CD4-positive, alpha-beta T cell treated with Interferon alpha-2 for 1 hour (primary cell): ENCODE results near the gene TIMP1.

ENCODE experiments used
- DNase-seq, 2 donors: peaks; one replicate each; pipeline ENCODE4 v3.0.0-alpha.2; 2020 to 2022

TIMP1 gene

DNA sequence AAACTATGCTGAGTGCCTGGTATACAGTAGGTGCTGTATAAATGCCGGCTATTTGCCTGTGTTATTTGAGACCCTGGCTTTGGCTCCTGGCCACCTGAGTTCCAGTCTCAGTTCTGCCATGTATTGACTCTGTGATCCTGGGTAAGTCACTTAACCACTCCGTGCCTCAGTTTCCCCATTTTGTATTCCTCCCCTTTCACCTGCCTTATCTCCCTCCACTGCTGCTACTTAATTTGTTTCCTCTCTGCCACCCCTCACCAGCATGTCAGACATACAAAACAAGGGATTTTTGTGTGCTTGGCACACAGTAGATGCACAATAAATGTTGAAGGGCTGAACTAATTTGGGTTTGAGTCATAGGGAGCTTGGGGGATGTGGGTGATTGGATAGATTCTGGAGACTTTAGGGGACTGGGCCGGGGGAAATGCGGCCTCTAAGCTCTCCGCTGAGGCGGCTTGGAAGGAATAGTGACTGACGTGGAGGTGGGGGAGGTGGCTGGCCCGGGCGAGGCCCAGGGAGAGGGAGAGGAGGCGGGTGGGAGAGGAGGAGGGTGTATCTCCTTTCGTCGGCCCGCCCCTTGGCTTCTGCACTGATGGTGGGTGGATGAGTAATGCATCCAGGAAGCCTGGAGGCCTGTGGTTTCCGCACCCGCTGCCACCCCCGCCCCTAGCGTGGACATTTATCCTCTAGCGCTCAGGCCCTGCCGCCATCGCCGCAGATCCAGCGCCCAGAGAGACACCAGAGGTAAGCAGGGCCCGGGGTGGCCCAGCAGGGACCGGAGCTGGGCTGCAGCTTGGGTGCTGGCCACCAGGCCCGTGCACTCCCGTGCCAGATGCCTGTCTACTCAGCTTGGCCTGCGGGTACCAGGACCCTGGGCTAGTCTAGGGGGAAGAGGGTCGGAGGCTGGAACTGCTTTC lies at the start of gene TIMP1:
Gene TIMP1 (plus strand): TSS at position 706 of the 917 bp plus-strand sequence. CDS start 980 bp downstream, outside the sequence.
- peak; percentile 82 for DNase-seq

DNA sequence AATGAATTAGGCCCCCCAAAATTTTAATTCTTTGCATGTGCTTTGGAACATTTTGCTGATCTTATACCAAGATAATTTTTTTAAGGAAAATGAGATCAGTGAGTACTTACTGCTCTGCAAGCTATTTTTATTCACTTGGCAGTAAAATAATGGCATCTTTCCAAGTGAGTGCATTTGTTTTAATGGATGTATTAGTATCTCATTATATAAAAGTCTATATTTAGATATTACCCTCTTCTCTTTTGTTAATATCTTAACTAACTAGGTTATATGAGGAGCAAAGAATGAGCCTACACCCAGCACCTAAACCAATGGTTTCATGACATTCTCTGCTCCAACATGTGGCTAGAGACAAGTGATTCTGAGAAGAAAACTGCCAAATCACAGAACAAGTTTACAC lies 42.4 kb upstream of the TIMP1 start:
- DNase-seq, result no peak

DNA sequence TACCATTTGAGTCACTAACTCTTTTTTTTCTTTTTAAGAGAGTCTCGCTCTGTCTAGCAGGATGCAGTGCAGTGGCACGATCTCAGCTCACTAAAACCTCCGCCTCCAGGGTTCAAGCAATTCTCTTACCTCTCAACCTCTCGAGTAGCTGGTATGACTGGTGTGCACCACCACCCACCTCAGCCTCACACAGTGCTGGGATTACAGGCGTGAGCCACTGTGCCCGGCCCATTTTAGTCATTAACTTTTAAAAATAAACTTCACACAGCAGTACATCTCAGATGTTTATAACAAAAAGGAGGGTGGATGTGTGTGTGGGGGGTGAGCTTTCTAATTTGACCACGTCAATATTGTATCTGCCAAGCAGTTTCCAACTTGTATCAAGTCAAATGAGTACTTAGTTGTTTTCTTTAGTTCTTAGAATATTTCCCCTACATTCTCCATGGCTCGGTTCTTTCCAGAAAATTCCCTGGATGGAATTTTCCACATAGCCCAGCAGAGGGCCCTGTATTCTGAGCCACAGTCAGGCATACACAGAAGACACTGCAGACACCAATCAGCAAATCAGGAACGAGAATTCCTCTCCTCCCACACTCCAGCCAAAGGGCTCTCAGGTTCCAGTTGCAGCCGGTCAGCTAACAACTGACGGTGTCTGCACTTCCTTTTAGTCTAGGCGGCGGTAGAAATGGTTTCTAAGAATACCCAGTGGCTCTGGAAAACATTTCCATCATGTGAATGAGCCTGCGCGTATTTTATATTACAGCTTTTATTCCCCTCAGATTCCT lies 41.3 kb upstream of the TIMP1 start:
- DNase-seq, result peak in 1 of 2 donors; percentile 16

DNA sequence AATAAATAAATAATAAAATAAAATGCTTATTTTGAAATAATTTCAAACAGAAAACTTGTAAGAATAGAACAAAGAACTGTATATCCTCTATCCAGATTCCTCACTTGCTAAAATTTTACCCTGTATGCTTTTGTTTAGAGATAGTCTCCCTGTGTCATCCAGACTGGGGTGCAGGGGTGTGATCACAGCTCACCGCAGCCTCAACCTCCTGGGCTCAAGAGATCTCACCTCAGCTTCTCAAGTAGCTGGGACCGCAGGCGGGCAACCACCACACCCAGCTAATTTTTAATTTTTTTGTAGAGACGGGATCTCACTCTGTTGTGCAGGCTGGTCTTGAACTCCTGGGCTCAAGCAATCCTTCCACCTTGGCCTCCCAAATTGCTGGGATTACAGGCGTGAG lies 38.7 kb upstream of the TIMP1 start:
- DNase-seq, result no peak

DNA sequence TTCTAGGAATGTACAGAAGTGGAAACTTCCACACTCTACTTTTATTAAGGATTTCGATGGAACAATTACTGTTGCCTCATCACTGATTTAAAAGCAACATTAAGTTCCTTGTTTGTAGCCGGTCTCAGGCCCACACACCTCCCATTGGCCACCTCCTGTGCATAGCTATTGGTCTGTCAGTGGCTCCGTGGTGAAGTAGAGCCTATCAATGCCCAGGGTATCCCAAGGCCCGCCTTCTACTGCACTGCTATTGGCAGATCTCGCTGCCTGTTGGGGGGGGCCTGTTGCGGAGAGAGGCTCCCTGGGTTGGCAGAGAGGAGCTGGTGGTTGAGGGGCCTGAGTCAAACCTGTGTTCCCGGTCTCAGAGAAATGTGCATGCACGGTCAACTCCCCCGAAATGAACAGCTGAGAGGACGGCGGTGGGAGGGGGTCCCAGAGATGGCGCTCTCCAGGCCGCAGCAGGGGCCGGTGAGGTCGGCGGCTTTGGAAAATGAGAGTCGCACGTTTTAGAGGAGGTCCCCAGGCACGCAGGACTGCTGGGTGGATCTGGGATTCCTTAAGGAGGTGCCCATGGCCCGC lies 26.1 kb upstream of the TIMP1 start:
- peak; percentile 88 to 90 for DNase-seq

DNA sequence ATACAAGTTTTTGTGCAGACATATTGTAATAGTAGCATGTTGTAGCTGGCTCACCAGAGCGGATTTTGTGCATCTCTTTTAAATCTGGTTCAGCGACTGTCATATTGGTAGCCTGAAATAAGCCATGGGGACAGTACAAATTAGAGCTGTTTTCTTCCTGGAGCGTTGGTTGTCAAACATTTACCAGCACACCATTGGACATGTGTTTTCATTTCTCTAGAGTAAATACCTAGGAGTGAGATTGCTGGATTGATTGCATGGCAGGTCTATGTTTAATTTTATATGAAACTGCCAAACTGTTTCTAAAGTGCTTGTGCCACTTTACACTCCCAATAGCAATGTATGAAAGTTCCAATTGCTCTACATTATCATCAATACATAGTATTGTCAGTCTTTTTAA lies 23.8 kb upstream of the TIMP1 start:
- DNase-seq, result no peak

DNA sequence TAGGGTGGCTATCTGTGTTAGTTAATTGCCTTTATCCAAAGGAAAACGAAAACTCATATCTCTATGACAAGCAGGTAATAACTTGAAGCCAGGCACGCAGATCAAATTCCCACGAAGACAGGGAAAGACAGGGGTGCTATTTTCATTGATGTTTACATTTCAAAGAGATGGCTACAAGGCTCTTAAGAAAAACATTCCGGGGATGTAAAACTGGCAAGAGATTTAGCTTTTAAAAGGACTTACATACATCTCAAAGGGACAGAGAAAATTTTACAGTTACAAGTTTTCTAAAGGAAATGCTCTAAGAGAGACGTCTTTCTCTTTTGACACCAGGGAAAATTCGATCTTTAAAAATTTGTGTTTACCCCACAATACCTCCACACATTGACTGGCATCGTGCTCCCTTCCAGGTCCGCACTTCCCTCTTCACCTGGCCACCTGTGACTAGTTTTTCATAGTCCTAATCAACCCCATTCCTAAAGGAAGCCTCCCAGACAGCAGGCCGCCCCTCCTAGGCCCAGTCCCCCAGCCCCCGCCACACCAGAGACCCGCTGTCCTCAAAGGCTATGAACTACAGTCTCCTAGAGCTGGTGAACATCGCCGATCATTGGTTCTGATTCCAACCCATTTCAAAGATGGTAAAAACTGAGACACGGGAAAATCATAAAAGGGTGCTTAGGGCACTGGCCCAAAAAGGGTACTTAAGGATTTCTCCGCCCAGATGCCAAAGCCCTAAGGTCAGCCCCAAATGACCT lies 21.9 kb upstream of the TIMP1 start:
- DNase-seq, result no peak

DNA sequence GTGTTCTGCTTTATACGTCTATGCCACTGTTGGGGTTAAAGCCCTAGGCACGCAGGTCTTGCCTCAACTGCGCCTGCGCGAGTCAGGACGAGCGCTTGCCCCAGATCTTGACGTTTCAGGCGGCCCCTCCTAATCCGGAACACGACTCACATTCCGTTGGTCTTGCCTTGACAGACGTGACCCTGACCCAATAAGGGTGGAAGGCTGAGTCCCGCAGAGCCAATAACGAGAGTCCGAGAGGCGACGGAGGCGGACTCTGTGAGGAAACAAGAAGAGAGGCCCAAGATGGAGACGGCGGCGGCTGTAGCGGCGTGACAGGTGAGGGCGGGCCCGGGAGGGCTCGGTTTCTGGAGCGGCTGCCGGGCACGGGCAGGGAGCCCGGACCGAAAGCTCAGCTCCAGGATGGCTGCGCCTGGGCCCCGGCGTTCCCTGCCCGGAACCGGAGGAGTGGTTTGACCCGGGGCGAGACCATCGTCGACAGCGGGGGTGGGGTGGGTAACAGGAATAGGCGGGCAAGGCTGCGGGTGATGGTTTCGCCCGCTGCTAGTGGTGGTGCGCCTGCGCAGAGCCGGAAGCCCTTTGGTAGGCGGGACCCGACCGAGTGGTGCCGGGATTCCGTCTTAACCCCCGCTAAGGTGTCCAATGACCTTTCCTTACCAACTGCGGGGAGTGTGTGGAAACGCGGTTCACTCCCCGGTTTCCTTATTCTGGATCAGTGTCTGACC lies 21.1 kb upstream of the TIMP1 start, which contains the start of gene ARAF:
Gene ARAF (plus strand): TSS at position 272 of the 725 bp plus-strand sequence. CDS start 1,763 bp downstream, outside the sequence.
- peak; percentile 98 for DNase-seq

DNA sequence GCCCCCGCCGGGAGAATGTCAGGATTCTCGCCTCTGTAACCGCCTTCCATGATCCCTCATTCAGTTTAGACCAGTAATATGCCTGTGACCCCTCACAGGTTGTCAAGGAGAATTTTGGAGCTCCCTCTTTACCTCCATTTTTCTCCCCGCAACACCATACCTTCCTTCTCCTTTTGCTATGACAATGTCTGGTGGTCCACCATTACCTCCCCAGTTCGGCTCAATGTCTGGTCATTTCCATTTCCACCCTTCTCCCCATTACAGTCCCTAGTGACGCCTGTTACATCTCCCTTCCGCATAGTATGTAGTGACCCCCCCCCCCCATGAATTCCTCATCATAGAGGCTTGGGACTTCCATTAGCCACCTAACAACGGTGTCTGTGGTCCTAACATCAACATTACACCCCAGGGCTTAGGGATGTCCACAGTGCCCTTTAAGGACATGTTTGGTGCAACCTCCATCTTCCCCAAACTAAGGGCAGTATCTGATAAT lies 20.5 kb upstream of the TIMP1 start:
- no peak for DNase-seq

DNA sequence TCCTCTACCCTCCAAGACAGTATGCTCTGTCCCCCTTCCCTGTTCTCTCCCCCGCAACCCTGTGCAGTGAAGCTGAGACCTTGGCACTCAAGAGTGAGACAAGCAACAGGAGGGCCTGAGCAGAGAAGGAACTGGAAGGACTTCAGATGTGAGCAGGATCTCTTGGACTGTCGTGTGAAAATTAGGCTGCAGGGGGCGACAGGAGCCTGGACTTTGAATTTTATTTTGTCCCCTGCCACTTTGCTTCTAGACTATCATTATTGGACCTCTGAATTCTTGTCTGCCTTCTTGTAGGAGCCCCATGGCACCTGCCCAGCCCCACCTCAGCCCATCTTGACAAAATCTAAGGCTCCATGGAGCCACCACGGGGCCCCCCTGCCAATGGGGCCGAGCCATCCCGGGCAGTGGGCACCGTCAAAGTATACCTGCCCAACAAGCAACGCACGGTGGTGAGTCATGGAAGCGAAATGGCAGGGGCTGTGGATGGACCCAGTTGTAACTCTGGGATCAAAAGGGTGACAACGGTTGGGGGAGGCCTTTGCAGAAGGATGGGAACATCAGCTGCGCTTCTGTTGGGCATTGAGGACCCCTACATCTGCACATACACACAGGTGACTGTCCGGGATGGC lies 19.5 kb upstream of the TIMP1 start:
- DNase-seq, result peak; percentile 20 to 46

DNA sequence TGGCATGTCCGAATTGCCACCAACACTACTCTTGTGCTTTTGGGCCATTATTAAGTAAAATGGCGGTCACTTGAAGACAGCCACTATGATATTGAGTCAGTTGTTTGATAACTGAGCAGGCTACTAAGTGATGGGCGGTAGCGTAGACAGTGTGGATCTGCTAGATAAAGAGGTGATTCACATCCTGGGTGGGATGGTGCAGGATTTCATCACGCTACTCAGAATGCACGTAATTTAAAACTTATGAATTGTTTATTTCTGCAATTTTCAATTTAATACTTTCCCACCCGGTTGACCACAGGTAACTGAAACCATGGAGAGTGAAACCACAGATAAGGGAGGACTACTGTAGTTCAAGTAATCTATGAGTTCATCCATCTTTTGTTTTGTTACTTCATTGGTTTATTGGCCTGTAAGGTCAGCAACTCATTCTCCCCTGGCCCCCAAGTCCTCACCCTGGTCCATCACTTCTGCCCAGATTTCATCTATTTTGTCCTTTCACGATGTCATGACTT lies 18.4 kb upstream of the TIMP1 start:
- no peak for DNase-seq

DNA sequence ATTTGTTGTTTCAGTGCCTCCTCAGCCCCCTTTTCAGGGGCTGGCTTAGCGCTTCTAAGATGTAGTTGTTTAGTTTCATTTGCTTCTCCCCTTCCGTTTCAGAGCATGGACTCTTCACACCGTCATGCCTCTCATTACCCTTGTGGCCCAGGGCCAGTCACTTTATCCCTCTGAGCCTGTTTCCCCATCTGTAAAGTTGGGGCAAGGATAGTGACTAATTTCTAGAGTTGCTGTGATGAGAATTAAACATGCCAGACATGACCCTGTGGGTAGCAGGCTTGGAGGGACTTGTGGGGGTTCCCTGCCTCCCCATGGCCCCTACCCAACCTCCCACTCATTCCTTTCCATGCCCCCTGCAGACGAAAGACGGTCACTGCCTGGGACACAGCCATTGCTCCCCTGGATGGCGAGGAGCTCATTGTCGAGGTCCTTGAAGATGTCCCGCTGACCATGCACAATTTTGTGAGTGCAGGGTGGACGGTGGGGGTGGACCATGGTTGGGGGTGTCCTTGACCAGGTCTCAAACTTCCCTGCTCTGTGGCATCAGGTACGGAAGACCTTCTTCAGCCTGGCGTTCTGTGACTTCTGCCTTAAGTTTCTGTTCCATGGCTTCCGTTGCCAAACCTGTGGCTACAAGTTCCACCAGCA lies 17.7 kb upstream of the TIMP1 start:
- DNase-seq, result no peak

DNA sequence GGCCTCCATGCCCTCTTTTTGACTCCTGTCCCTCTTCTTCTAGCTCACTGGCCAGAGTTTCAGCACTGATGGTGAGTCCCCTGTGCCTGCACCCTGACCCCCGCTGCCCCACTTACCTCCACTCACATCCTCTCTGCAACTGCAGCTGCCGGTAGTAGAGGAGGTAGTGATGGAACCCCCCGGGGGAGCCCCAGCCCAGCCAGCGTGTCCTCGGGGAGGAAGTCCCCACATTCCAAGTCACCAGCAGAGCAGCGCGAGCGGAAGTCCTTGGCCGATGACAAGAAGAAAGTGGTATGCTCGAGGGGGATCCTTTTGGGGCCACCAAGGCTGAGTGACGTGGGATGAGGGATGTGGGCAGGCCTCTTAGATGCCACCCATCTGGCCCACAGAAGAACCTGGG lies 15.4 kb upstream of the TIMP1 start:
- DNase-seq, result no peak

DNA sequence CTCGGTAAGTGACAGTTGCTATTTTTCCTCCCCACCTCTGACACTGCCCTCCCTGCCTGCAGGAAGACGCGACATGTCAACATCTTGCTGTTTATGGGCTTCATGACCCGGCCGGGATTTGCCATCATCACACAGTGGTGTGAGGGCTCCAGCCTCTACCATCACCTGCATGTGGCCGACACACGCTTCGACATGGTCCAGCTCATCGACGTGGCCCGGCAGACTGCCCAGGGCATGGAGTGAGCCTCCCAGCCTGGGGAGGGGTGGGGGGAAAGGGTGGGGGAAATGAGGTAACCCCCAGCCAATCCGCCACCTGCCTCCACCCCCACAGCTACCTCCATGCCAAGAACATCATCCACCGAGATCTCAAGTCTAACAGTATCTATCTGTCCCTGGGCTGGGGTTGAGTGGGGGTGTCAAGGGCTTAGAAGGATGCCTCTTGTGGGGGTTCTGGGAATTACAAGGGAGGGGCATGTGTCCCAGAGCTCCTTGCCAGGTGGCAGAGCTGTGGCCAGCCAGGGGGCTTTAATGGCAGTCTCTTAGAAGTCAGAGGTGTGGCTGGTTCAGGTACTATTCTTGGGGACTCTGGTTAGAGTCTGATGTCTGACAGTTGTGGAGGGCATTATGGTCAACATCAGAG lies 13.5 kb upstream of the TIMP1 start:
- DNase-seq, result peak; percentile 33 to 54

DNA sequence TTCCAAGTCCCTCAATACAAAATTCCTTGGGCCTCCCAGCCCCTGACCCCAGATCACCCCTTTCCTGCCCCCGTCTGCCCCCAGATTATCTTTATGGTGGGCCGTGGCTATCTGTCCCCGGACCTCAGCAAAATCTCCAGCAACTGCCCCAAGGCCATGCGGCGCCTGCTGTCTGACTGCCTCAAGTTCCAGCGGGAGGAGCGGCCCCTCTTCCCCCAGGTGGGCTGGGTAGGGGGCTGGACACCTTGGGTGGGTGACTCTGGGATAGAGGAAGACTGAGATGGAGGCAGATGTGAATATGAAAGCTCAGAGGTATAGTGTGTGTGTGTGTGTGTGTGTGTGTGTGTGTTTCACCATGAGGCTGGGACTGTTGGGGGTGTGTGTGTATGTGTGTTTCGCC lies 11.4 kb upstream of the TIMP1 start:
- DNase-seq, result no peak

DNA sequence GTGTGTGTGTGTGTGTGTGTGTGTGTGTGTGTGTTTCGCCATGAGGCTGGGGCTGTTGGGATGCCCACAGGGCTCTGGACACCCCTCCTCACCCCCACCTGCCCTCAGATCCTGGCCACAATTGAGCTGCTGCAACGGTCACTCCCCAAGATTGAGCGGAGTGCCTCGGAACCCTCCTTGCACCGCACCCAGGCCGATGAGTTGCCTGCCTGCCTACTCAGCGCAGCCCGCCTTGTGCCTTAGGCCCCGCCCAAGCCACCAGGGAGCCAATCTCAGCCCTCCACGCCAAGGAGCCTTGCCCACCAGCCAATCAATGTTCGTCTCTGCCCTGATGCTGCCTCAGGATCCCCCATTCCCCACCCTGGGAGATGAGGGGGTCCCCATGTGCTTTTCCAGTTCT lies 11.0 kb upstream of the TIMP1 start:
- no peak for DNase-seq

DNA sequence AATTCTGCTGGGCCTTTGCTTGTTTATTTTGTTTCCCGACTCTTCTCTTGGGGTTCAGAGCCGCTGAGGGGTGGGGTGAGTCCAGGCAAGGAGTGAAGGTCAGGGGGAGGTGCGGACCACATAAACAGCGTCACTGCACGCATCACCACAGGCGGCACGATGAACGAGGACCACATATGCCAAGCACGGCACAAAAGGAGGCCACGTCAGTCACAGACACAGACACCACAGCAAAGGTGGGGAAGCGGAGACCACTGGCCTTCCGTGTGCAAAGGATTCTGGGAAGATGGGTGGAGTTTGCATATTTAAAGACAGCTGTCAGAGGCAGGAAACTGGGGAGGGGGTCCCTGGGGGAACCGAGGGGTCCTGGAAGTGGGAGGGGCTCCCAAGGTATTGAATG lies 10.3 kb upstream of the TIMP1 start:
- DNase-seq, result no peak

DNA sequence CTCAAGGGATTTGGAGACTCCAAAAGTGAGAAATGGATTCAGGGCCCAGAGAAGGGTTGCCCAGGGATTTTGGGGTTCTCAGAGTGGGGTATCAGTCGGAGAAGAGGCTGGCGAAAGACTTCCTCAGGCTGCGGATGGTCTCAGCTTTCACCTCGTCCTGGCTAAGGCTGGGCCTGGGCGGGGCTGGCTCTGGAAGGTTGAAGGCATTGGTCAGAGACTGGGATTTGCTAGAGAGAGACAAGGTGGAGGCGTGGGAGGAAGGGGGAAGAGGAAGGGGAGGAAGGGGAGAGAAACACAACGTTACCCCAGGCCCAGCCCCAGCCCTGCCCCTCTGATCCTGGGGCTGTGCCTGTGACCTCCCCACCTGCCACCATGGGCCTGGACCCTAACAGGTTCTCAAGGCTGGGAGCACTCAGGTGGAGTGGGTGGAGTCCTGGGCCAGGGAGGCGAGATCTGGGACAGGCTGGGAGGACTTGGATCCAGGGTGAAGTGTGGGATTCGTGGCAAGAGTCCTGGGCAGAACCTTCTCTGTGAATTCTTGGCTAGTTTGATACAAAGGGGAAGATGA lies 9.4 kb upstream of the TIMP1 start:
- DNase-seq, result no peak

DNA sequence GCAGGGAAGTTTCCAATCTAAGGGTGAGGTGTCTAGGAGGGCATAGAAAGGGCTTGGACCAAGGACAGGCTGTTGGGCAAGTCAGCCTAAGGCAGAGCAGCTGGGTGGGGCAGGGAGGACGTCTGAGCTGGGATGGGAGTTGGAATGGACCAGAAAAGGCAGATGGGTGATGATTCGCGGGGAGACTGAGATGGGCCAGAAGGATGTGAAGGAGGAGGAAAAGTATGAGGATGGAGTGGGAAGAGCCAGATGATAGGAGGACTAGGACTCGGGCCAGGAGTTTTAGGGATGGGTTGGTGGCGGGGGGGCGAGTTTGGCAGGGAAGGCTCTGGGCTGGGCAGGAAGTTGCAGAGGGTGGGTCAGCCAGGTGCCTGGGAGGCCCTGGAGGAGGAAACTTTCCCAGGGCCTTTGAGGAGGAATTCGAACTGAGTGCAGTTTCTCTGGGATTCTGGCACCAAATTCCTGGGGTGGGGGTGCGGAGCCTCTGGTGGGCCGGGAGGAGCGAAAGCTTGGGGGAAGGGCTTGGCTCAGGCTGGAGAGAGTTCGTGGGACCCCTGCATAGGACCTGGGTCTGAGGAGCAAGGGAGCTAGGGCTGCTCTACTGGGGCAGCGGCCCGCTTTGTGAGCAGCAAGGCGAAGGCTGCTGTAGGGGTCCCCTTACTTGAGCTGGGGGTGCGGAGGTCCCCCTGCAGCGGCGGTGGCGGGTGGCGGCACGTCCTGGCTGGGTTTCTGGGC lies 8.7 kb upstream of the TIMP1 start:
- DNase-seq, result no peak
